Stomach (tissue), 9 donors: Measurements from ENCODE around the gene BCAN. TPM values are rescaled to one million over a fixed set of nuclear protein-coding genes. Genes with fewer than 3 reads are reported as not detected.

Experiments used
- DNase-seq, 2 donors: peaks; one replicate each; pipeline versions ENCODE4 v3.0.0 to v3.0.0-alpha.2; 2013 to 2019
- H3K27ac ChIP-seq, 5 donors: fragments of 200-600 bp in 4 of 5; sonication (generic) in 4 of 5; one replicate each; pipeline ENCODE4 v1.5.1; 2013 to 2019; ENCODE audit warnings: mild to moderate bottlenecking in 1 of 5, moderate library complexity in 1 of 5
- H3K27me3 ChIP-seq, 3 donors: fragments of 200-600 bp; sonication (generic); one replicate each; pipeline ENCODE4 v1.5.1; 2017 to 2019; ENCODE audit warnings: mixed run types in 1 of 3
- H3K36me3 ChIP-seq, 4 donors: fragments of 200-600 bp; sonication (generic); 1 replicate in 3 of 4; 2 replicates in 1 of 4; pipeline ENCODE4 v1.5.1; 2016 to 2019
- H3K4me1 ChIP-seq, 4 donors: fragments of 200-600 bp; sonication (generic); one replicate each; pipeline ENCODE4 v1.5.1; 2016 to 2019
- H3K4me3 ChIP-seq, 4 donors: fragments of 200-600 bp; sonication (generic) in 3 of 4; one replicate each; pipeline ENCODE4 v1.5.1; 2016 to 2019; ENCODE audit warnings: mild to moderate bottlenecking in 1 of 4
- H3K9me3 ChIP-seq, 4 donors: fragments of 200-600 bp; sonication (generic); one replicate each; pipeline ENCODE4 v1.5.1; 2016 to 2019
- EP300 ChIP-seq: sonication (generic); formaldehyde crosslinking; IDR thresholded peaks from one replicate; pipeline ENCODE4 v1.6.1; 2017; ENCODE audit warnings: antibody characterized with exemption
- POLR2A ChIP-seq, 4 donors: fragments of 450-650 bp; IDR thresholded peaks; one replicate each; pipeline ENCODE4 v1.6.1; 2016; ENCODE audit warnings: antibody characterized with exemption in 4 of 4, control low read depth in 2 of 4, mild to moderate bottlenecking in 1 of 4, moderate library complexity in 1 of 4
- POLR2AphosphoS5 ChIP-seq, 3 donors: sonication (generic); formaldehyde crosslinking; IDR thresholded peaks; one replicate each; pipeline ENCODE4 v1.6.1; 2016; ENCODE audit warnings: antibody characterized with exemption in 3 of 3
- WGBS, 5 donors: extraction: QIAGEN DNeasy Blood & Tissue Kit in 3 of 5; methylation state at CpG; one replicate each; pipeline versions ENCODE4 v1.1.5 to v1.1.7; 2013 to 2018; 5-methylcytosine and 5-hydroxymethylcytosine counted together
- intact Hi-C: fragments of 100-400 bp; cut with DNase I; formaldehyde crosslinking; loops from one replicate; pipeline ENCODE4 v1.15.1; 2023; ENCODE audit warnings: low total_unique reads
- polyA plus RNA-seq, 3 donors: library from polyadenylated mRNA; stranded (reverse); fragments of 200-250 nt; gene quantifications; one replicate each; pipeline ENCODE4 v1.2.3, GENCODE V29; 2013
- total RNA-seq, 5 donors: library from RNA; depleted of rRNA; stranded (reverse); fragments of >200 nt; gene quantifications; one replicate each; pipeline versions ENCODE4 v1.1.0 to v1.2.3, GENCODE V29; 2014 to 2016
- TF ChIP-seq, protein P1 (sequence below), 7 experiments: fragments of 450-650 bp in 4 of 7; fragments of 200-600 bp in 3 of 7; sonication (generic) in 3 of 7; IDR thresholded peaks; one replicate each; pipeline ENCODE4 v1.5.1; 2016 to 2019; ENCODE audit warnings: antibody characterized with exemption in 7 of 7, control low read depth in 2 of 7, mild to moderate bottlenecking in 1 of 7
- donor health status: healthy with polysubstance abuse.
- donor health status: Bipolar disorder and iron deficiency.
- donor health status: healthy.

The BCAN gene
- total and polyA plus RNA-seq, 8 donors = 0.05 to 39.7 (median 5.7) TPM; not detected in 5

DNA sequence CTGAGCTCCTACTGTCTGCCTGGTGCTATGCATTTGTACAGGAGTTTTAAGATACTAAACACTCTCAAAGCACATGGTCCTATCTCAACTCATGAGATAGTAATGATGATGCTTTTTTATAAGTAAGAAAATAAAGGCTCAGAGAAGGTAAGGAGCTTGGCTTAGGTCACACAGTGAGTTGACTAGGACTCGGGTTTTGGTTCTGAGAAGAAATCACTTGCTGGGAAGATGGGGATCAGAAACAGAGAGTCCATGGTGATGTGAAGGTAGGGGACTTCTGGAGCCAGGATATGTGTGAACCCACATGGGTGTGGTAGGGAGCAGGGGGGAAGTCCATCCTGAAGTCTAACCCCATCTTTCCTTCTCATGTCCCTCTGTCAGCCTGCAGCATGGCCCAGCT, 3.7 kb downstream of the BCAN start:
- TF ChIP-seq POLR2A (IDR thresholded peaks at IDR 0.05) (no peak), POLR2AphosphoS5 (IDR thresholded peaks at IDR 0.05) (no peak), EP300 (no peak)
- TF ChIP-seq, protein P1, sequence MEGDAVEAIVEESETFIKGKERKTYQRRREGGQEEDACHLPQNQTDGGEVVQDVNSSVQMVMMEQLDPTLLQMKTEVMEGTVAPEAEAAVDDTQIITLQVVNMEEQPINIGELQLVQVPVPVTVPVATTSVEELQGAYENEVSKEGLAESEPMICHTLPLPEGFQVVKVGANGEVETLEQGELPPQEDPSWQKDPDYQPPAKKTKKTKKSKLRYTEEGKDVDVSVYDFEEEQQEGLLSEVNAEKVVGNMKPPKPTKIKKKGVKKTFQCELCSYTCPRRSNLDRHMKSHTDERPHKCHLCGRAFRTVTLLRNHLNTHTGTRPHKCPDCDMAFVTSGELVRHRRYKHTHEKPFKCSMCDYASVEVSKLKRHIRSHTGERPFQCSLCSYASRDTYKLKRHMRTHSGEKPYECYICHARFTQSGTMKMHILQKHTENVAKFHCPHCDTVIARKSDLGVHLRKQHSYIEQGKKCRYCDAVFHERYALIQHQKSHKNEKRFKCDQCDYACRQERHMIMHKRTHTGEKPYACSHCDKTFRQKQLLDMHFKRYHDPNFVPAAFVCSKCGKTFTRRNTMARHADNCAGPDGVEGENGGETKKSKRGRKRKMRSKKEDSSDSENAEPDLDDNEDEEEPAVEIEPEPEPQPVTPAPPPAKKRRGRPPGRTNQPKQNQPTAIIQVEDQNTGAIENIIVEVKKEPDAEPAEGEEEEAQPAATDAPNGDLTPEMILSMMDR (IDR thresholded peaks at IDR 0.05) = no peak
- Histone ChIP-seq H3K9me3 (no peaks in the 10 kb centered on the region), H3K4me3 (no peak overlapping the region), H3K27me3 (peaks cover 24 to 100% (median 69%) of the 10 kb centered on the region in 3 donors), H3K36me3 (no peaks in the 10 kb centered on the region), H3K27ac (no peak overlapping the region), H3K4me1 (peaks cover 12 to 24% (median 16%) of the 10 kb centered on the region in 4 donors)
- DNase-seq = no peak
- 76 to 96% (median 91%) methylated on average over 1 of the region's 1 CpG for WGBS, 5 donors
- intact Hi-C loops = no loop called here

DNA sequence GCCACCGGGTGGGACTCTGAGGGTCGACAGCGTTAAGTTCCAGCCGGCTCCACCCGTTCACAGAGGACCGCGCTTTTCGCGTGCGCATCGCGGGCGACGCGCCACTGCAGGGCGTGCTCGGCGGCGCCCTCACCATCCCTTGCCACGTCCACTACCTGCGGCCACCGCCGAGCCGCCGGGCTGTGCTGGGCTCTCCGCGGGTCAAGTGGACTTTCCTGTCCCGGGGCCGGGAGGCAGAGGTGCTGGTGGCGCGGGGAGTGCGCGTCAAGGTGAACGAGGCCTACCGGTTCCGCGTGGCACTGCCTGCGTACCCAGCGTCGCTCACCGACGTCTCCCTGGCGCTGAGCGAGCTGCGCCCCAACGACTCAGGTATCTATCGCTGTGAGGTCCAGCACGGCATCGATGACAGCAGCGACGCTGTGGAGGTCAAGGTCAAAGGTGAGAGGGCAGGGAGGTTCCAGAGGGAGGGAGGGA, 4.9 kb downstream of the BCAN start:
- WGBS, 5 donors = 3 to 22% (median 8%) methylated on average over 4 to 51 of the region's 51 CpGs
- Histone ChIP-seq H3K36me3 (no peaks in the 10 kb centered on the region), H3K4me1 (peaks cover 7 to 14% (median 8%) of the 10 kb centered on the region in 4 donors), H3K4me3 (no peak overlapping the region), H3K9me3 (no peaks in the 10 kb centered on the region), H3K27ac (no peak overlapping the region), H3K27me3 (peaks cover 15 to 100% (median 59%) of the 10 kb centered on the region in 3 donors)
- TF ChIP-seq POLR2A (IDR thresholded peaks at IDR 0.05) = no peak
- TF ChIP-seq, protein P1 (IDR thresholded peaks at IDR 0.05) = no peak
- no peak for TF ChIP-seq POLR2AphosphoS5 (IDR thresholded peaks at IDR 0.05)
- no peak for TF ChIP-seq EP300
- no peak for DNase-seq
- intact Hi-C loops = no loop called here

DNA sequence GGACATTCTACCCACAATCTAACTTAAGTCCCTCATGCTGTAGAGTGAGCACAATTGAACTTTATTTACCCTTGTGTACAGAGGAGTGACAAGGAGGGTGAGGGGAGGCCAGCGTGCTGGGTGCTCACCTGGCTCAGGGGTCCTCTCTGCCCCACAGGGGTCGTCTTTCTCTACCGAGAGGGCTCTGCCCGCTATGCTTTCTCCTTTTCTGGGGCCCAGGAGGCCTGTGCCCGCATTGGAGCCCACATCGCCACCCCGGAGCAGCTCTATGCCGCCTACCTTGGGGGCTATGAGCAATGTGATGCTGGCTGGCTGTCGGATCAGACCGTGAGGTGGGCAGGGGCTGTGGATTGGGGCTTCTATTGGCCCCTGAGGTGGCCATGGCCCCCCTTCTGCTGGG, 5.4 kb downstream of the BCAN start:
- WGBS, 5 donors = 68 to 72% (median 70%) methylated on average over 6 to 10 of the region's 10 CpGs

DNA sequence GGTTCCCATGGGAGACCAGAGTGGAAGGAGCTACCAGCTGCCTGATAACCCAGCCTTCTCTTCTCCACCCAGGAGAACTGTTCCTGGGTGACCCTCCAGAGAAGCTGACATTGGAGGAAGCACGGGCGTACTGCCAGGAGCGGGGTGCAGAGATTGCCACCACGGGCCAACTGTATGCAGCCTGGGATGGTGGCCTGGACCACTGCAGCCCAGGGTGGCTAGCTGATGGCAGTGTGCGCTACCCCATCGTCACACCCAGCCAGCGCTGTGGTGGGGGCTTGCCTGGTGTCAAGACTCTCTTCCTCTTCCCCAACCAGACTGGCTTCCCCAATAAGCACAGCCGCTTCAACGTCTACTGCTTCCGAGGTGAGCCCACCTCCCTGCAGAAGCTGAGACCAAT, 6.6 kb downstream of the BCAN start:
- no peak overlapping the region for H3K4me3 ChIP-seq
- peaks cover 10 to 100% (median 50%) of the 10 kb centered on the region in 3 donors for H3K27me3 ChIP-seq
- peaks cover 0 to 4% (median 0%) of the 10 kb centered on the region in 4 donors for H3K4me1 ChIP-seq
- no peak for DNase-seq
- H3K9me3 ChIP-seq = no peaks in the 10 kb centered on the region
- 74 to 84% (median 82%) methylated on average over 9 to 10 of the region's 10 CpGs for WGBS, 5 donors
- no peaks in the 10 kb centered on the region for H3K36me3 ChIP-seq
- H3K27ac ChIP-seq = no peak overlapping the region
- TF ChIP-seq POLR2A (IDR thresholded peaks at IDR 0.05) (no peak), POLR2AphosphoS5 (IDR thresholded peaks at IDR 0.05) (no peak), EP300 (no peak)
- TF ChIP-seq, protein P1 (IDR thresholded peaks at IDR 0.05) = no peak
- intact Hi-C loops = no loop called here

More for the DNA sequence above, 5.4 kb downstream of the BCAN start:
- no peaks in the 10 kb centered on the region for H3K9me3 ChIP-seq
- H3K4me1 ChIP-seq = peaks cover 1 to 8% (median 2%) of the 10 kb centered on the region in 4 donors
- TF ChIP-seq POLR2A (IDR thresholded peaks at IDR 0.05) = no peak
- no peak for TF ChIP-seq POLR2AphosphoS5 (IDR thresholded peaks at IDR 0.05)
- TF ChIP-seq, protein P1 (IDR thresholded peaks at IDR 0.05) = no peak
- no peak for TF ChIP-seq EP300
- H3K27me3 ChIP-seq = peaks cover 10 to 100% (median 57%) of the 10 kb centered on the region in 3 donors
- H3K27ac ChIP-seq = no peak overlapping the region
- no peaks in the 10 kb centered on the region for H3K36me3 ChIP-seq
- DNase-seq = no peak
- H3K4me3 ChIP-seq = no peak overlapping the region
- intact Hi-C loops = no loop called here
